ENCODE measurements around the gene DIRAS2. TPM values are rescaled to one million over a fixed set of nuclear protein-coding genes. Genes with fewer than 3 reads are reported as not detected.

DIRAS2 gene
- total RNA-seq, 2 donors from 2014 or later = not detected

- Histone ChIP-seq H3K9me3 (no peaks in the 10 kb centered on the region), H3K4me3 (no peak overlapping the region), H3K27me3 (replicated peaks; ENCODE audit: insufficient read depth) (no peaks in the 10 kb centered on the region), H3K4me1 (ENCODE audit: control insufficient read depth in 1 of 2, low read depth in 2 of 2) (no peaks in the 10 kb centered on the region), H3K36me3 (no peaks in the 10 kb centered on the region), H3K27ac (no peak overlapping the region)
- ATAC-seq (ENCODE audit: insufficient number of reproducible peaks, low FRiP score, low read depth) (no peak), DNase-seq (ENCODE audit: low spot score) (no peak)
- TF ChIP-seq, protein P1, sequence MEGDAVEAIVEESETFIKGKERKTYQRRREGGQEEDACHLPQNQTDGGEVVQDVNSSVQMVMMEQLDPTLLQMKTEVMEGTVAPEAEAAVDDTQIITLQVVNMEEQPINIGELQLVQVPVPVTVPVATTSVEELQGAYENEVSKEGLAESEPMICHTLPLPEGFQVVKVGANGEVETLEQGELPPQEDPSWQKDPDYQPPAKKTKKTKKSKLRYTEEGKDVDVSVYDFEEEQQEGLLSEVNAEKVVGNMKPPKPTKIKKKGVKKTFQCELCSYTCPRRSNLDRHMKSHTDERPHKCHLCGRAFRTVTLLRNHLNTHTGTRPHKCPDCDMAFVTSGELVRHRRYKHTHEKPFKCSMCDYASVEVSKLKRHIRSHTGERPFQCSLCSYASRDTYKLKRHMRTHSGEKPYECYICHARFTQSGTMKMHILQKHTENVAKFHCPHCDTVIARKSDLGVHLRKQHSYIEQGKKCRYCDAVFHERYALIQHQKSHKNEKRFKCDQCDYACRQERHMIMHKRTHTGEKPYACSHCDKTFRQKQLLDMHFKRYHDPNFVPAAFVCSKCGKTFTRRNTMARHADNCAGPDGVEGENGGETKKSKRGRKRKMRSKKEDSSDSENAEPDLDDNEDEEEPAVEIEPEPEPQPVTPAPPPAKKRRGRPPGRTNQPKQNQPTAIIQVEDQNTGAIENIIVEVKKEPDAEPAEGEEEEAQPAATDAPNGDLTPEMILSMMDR (IDR thresholded peaks at IDR 0.05) = no peak
Measured at GRCh38 chr9:90632647-90633207, 9.9 kb downstream of the DIRAS2 start.

GRCh38 chr9:90631964-90632363 is 10.7 kb downstream of the DIRAS2 start:
- Histone ChIP-seq H3K36me3 (no peaks in the 10 kb centered on the region), H3K4me1 (ENCODE audit: control insufficient read depth in 1 of 2, low read depth in 2 of 2) (no peaks in the 10 kb centered on the region), H3K9me3 (no peaks in the 10 kb centered on the region), H3K27me3 (replicated peaks; ENCODE audit: insufficient read depth) (no peaks in the 10 kb centered on the region), H3K4me3 (no peak overlapping the region), H3K27ac (no peak overlapping the region)
- ATAC-seq (ENCODE audit: insufficient number of reproducible peaks, low FRiP score, low read depth) = no peak
- no peak for DNase-seq (ENCODE audit: low spot score)
- TF ChIP-seq, protein P1 (IDR thresholded peaks at IDR 0.05) = no peak

DNA sequence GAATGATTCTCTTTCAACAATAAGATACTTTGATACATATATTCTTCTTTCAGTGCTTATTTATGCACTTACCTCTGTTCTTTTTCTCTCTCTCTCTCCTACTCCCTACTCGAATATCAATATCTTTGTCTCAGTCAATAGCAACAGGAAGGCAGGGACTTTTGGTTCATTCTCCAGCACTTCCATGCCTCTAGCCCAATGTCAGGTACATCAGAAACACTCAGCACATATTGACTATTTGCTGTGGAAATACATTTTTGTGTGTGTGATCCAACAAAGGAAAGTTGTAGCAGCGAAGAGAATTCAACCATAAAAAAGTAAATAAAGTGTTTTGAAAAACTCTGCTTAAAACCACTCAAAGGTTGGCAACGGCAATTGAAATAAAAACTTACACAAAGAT is 12.6 kb downstream of the DIRAS2 start:
- Histone ChIP-seq H3K36me3 (no peaks in the 10 kb centered on the region), H3K27me3 (replicated peaks; ENCODE audit: insufficient read depth) (no peaks in the 10 kb centered on the region), H3K9me3 (no peaks in the 10 kb centered on the region), H3K27ac (no peak overlapping the region), H3K4me3 (no peak overlapping the region), H3K4me1 (ENCODE audit: control insufficient read depth in 1 of 2, low read depth in 2 of 2) (no peaks in the 10 kb centered on the region)
- DNase-seq (ENCODE audit: low spot score) = no peak
- TF ChIP-seq, protein P1 (IDR thresholded peaks at IDR 0.05) = no peak
- ATAC-seq (ENCODE audit: insufficient number of reproducible peaks, low FRiP score, low read depth) = no peak

GRCh38 chr9:90629354-90629753 is 13.3 kb downstream of the DIRAS2 start:
- ATAC-seq (ENCODE audit: insufficient number of reproducible peaks, low FRiP score, low read depth) = no peak

GRCh38 chr9:90616806-90617205 is 25.8 kb downstream of the DIRAS2 start:
- no peak for ATAC-seq (ENCODE audit: insufficient number of reproducible peaks, low FRiP score, low read depth)
- Histone ChIP-seq H3K9me3 (no peaks in the 10 kb centered on the region), H3K36me3 (no peaks in the 10 kb centered on the region), H3K27me3 (replicated peaks; ENCODE audit: insufficient read depth) (no peaks in the 10 kb centered on the region), H3K4me3 (no peak overlapping the region), H3K4me1 (ENCODE audit: control insufficient read depth in 1 of 2, low read depth in 2 of 2) (no peaks in the 10 kb centered on the region), H3K27ac (no peak overlapping the region)
- TF ChIP-seq, protein P1 (IDR thresholded peaks at IDR 0.05) = no peak
- DNase-seq (ENCODE audit: low spot score) = no peak

More at GRCh38 chr9:90629354-90629753, 13.3 kb downstream of the DIRAS2 start:
- Histone ChIP-seq H3K4me3 (no peak overlapping the region), H3K27ac (no peak overlapping the region), H3K9me3 (no peaks in the 10 kb centered on the region), H3K27me3 (replicated peaks; ENCODE audit: insufficient read depth) (no peaks in the 10 kb centered on the region), H3K4me1 (ENCODE audit: control insufficient read depth in 1 of 2, low read depth in 2 of 2) (no peaks in the 10 kb centered on the region), H3K36me3 (no peaks in the 10 kb centered on the region)
- TF ChIP-seq, protein P1 (IDR thresholded peaks at IDR 0.05) = no peak
- DNase-seq (ENCODE audit: low spot score) = no peak

All from thoracic aorta (tissue), 2 donors.